DMS114 treated with DMSO at 0.1 percent for 48 hours (cell line): ENCODE results near the gene RER1.

Experiments used
- DNase-seq: peaks from one replicate; lab custom pipeline; 2025; ENCODE audit not compliant: unreplicated experiment; lab: John Stamatoyannopoulos, UW

RER1 gene

GRCh38 chr1:2391041-2391930 lies at the start of gene RER1, which contains the start of gene MORN1:
RER1 (plus strand) TSS chr1:2391841; CDS start chr1:2395791, 3,950 bp downstream.
MORN1 (minus strand) TSS chr1:2391554; CDS start chr1:2391533, 21 bp downstream.
- DNase-seq: peak; percentile 94

GRCh38 chr1:2342384-2343022 lies 49.1 kb upstream of the RER1 start:
- no peak for DNase-seq

GRCh38 chr1:2343023-2343935 lies 48.4 kb upstream of the RER1 start:
- no peak for DNase-seq

GRCh38 chr1:2344121-2344681 lies 47.4 kb upstream of the RER1 start:
- no peak for DNase-seq

- no peak for DNase-seq
These were observed 46.8 kb upstream of the RER1 start for GRCh38 chr1:2344744-2345296.

GRCh38 chr1:2345297-2346075 lies 46.2 kb upstream of the RER1 start:
- DNase-seq: no peak

- no peak for DNase-seq
These were observed 44.8 kb upstream of the RER1 start for GRCh38 chr1:2346691-2347408.

- no peak for DNase-seq
These were observed 44.2 kb upstream of the RER1 start for GRCh38 chr1:2347409-2347785.

GRCh38 chr1:2347896-2348295 lies 43.7 kb upstream of the RER1 start:
- no peak for DNase-seq

GRCh38 chr1:2348346-2349325 lies 43.0 kb upstream of the RER1 start:
- DNase-seq: no peak

GRCh38 chr1:2349806-2350205 lies 41.8 kb upstream of the RER1 start:
- DNase-seq: no peak

- no peak for DNase-seq
These were observed 41.1 kb upstream of the RER1 start for GRCh38 chr1:2350501-2350900.

- DNase-seq: no peak
These were observed 40.6 kb upstream of the RER1 start for GRCh38 chr1:2350911-2351655.

- no peak for DNase-seq
These were observed 39.9 kb upstream of the RER1 start for GRCh38 chr1:2351723-2352122.

- DNase-seq: no peak
These were observed 39.2 kb upstream of the RER1 start for GRCh38 chr1:2352341-2352896.

- no peak for DNase-seq
These were observed 38.6 kb upstream of the RER1 start for GRCh38 chr1:2352897-2353550.
